B cell (primary cell): ENCODE data around the gene PARD3. TPM values are rescaled to one million over a fixed set of nuclear protein-coding genes. Genes with fewer than 3 reads are reported as not detected.

Experiments
- ATAC-seq: fragments of 200-7000 bp; cut with Tn5 transposase; one replicate; pipeline ENCODE4 v1.10.0; 2021; ENCODE audit warnings: low read depth, mild to moderate bottlenecking, moderate number of reproducible peaks, moderate library complexity
- CTCF ChIA-PET: fragments of 350-600 bp; sonication (Branson Sonifier 250); formaldehyde crosslinking; loops from one replicate; lab custom pipeline; 2021; ENCODE audit warnings: antibody characterized with exemption, inconsistent platforms; lab: Charles Lee
- POLR2A ChIA-PET: fragments of 350-600 bp; sonication (Branson Sonifier 250); formaldehyde crosslinking; loops from one replicate; lab custom pipeline; 2021; ENCODE audit warnings: antibody characterized with exemption; lab: Charles Lee
- DNase-seq: peaks from one replicate; pipeline ENCODE4 v3.0.0; 2013
- H2AFZ ChIP-seq: 2 replicates; pipeline ENCODE4 v1.6.1; 2012; ENCODE audit warnings: mild to moderate bottlenecking, low read depth, low read length; ENCODE audit not compliant: insufficient read depth, poor library complexity, severe bottlenecking
- H3K27ac ChIP-seq, 2 donors: 1 replicate in 1 of 2; 2 replicates in 1 of 2; pipeline ENCODE4 v1.5.1; 2012 to 2013; ENCODE audit warnings: low read length in 2 of 2, mild to moderate bottlenecking in 2 of 2, moderate library complexity in 1 of 2
- H3K27me3 ChIP-seq, 4 experiments: fragments of 200-600 bp in 1 of 4; sonication (generic) in 1 of 4; replicated peaks in 1 of 4; 1 replicate in 2 of 4; 2 replicates in 2 of 4; pipeline versions ENCODE4 v1.6.1 to v1.7.0; 2013 to 2016; ENCODE audit warnings: low read length in 3 of 4, mild to moderate bottlenecking in 2 of 4, mixed read lengths in 1 of 4, moderate library complexity in 1 of 4; ENCODE audit not compliant: insufficient read depth in 4 of 4, control insufficient read depth in 3 of 4; ENCODE audit errors: control extremely low read depth in 1 of 4
- H3K36me3 ChIP-seq, 2 experiments: replicated peaks in 1 of 2; 1 replicate in 1 of 2; 2 replicates in 1 of 2; pipeline versions ENCODE4 v1.6.1 to v1.7.1; 2013; ENCODE audit warnings: low read length in 1 of 2; ENCODE audit not compliant: insufficient read depth in 2 of 2, control insufficient read depth in 1 of 2; ENCODE audit errors: control extremely low read depth in 1 of 2, extremely low read depth in 1 of 2
- H3K4me1 ChIP-seq, 2 donors: fragments of 200-600 bp in 1 of 2; sonication (generic) in 1 of 2; 1 replicate in 1 of 2; 2 replicates in 1 of 2; pipeline versions ENCODE4 v1.5.1 to v1.6.1; 2013 to 2017; ENCODE audit warnings: low read length in 2 of 2; ENCODE audit not compliant: control insufficient read depth in 2 of 2, insufficient read depth in 2 of 2
- H3K4me2 ChIP-seq: replicated peaks from 2 replicates; pipeline ENCODE3; 2012; ENCODE audit warnings: mild to moderate bottlenecking, low read depth, low read length; ENCODE audit not compliant: poor library complexity, severe bottlenecking
- H3K4me3 ChIP-seq, 5 experiments: fragments of 200-600 bp in 1 of 5; sonication (generic) in 1 of 5; 1 replicate in 3 of 5; 2 replicates in 2 of 5; pipeline versions ENCODE4 v1.5.1 to v1.7.0; 2011 to 2016; ENCODE audit warnings: low read length in 4 of 5, mild to moderate bottlenecking in 4 of 5, low read depth in 2 of 5, control low read depth in 1 of 5, moderate library complexity in 1 of 5; ENCODE audit not compliant: insufficient read depth in 1 of 5; ENCODE audit errors: control extremely low read depth in 1 of 5, extremely low read depth in 1 of 5
- H3K79me2 ChIP-seq: fragments of 200-600 bp; sonication (generic); one replicate; pipeline ENCODE4 v1.6.0; 2016; ENCODE audit warnings: low read length; ENCODE audit not compliant: control insufficient read depth, insufficient read depth
- H3K9ac ChIP-seq: fragments of 200-600 bp; sonication (generic); 2 replicates; pipeline ENCODE4 v1.6.1; 2017; ENCODE audit warnings: mild to moderate bottlenecking, low read length, moderate library complexity
- H3K9me3 ChIP-seq, 3 donors: one replicate each; pipeline versions ENCODE4 v1.6.1 to v1.7.1; 2013; ENCODE audit warnings: low read length in 2 of 3; ENCODE audit not compliant: control insufficient read depth in 2 of 3, insufficient read depth in 1 of 3; ENCODE audit errors: control extremely low read depth in 1 of 3
- H4K20me1 ChIP-seq: 2 replicates; pipeline ENCODE4 v1.6.0; 2012; ENCODE audit warnings: mild to moderate bottlenecking, low read length; ENCODE audit not compliant: insufficient read depth, control insufficient read depth, poor library complexity, severe bottlenecking
- H3K27ac Mint-ChIP-seq: one replicate; pipeline ENCODE4 v1.8.0; 2021; ENCODE audit warnings: mixed read lengths
- H3K27me3 Mint-ChIP-seq: one replicate; pipeline ENCODE4 v1.8.0; 2021; ENCODE audit warnings: mixed read lengths
- H3K4me1 Mint-ChIP-seq: one replicate; pipeline ENCODE4 v1.8.0; 2021; ENCODE audit warnings: mixed read lengths
- H3K4me3 Mint-ChIP-seq: one replicate; pipeline ENCODE4 v1.8.0; 2021; ENCODE audit warnings: mixed read lengths
- H3K9me3 Mint-ChIP-seq: one replicate; pipeline ENCODE4 v1.8.0; 2022; ENCODE audit warnings: mixed read lengths; ENCODE audit not compliant: insufficient read depth
- CTCF ChIP-seq: fragments of 200-600 bp; IDR thresholded peaks from one replicate; pipeline ENCODE4 v1.8.0; 2022; ENCODE audit warnings: antibody characterized with exemption, mild to moderate bottlenecking
- EZH2 ChIP-seq: IDR thresholded peaks from 2 replicates; pipeline ENCODE4 v1.6.1; 2012; ENCODE audit warnings: borderline replicate concordance, low read depth, mild to moderate bottlenecking, moderate library complexity, low read length; ENCODE audit not compliant: insufficient read depth, poor library complexity, severe bottlenecking
- WGBS: methylation state at CpG from one replicate; pipeline ENCODE4 v1.1.5; 2013; ENCODE audit warnings: missing lambda C conversion rate; ENCODE audit not compliant: insufficient coverage; 5-methylcytosine and 5-hydroxymethylcytosine counted together
- intact Hi-C: fragments of 100-400 bp; cut with micrococcal nuclease; formaldehyde crosslinking; loops from one replicate; pipeline ENCODE4 v1.10.0; 2022
- polyA plus RNA-seq: library from polyadenylated mRNA; depleted of rRNA; stranded (reverse); fragments of >200 nt; gene quantifications from 2 replicates; pipeline ENCODE4 v1.2.3, GENCODE V29; 2012
- total RNA-seq, 2 donors: library from RNA; stranded (reverse); fragments of 120-200 nt in 1 of 2; gene quantifications; 1 replicate in 1 of 2; 2 replicates in 1 of 2; pipeline versions ENCODE4 v1.2.3 to v1.2.4, GENCODE V29; 2013 to 2022

Gene PARD3
- total and polyA plus RNA-seq, 2 donors (not counting 1 experiment from before 2014, with no cell fraction given) = not detected

DNA sequence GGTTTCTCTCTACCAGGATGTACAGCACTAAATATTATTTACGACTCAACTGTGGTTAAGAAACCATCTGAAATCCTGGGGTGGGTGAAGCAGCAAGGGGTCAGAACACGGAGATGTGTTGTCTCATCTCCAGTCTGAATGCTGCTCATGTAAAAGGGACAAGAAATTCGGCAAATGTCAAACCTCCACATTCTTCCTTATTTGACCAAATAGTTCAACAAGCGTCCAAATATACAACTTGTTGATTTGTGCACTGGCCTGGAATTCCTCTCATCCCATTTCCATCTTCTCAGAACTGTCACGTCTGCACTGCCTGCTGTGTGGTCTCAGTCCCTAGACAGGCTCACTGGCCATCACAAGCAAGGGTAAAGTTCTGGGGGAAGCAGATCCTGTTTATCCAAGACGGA is 520.0 kb downstream of the PARD3 start:
- no peaks in the 10 kb centered on the region for H3K27me3 Mint-ChIP-seq

DNA sequence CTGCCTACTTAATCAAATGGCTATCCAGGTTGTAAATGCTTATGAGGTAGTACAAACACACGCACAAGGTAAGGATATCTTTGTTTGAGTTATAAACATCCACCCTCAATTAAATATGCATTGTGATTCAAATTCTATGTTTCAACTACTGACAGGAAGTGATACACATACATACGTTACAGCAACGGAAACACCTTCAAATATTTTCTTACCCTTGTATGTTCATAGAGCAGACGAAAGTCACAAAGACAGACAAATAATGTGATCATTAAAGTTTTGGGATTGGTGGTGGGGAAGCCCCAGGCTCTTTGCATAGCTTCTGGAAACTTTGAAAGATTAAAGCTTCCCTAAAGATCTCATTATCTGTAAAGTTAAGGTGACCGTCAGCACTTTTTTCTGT is 521.0 kb downstream of the PARD3 start:
- H3K4me1 Mint-ChIP-seq = no peaks in the 10 kb centered on the region
- no peaks in the 10 kb centered on the region for H3K4me1 ChIP-seq
- no peaks in the 10 kb centered on the region for H3K9me3 Mint-ChIP-seq
- WGBS = no CpG with 5 or more reads among the region's 5 CpGs
- no peak overlapping the region for H3K4me3 ChIP-seq
- no peak overlapping the region for H3K27ac ChIP-seq
- ChIA-PET CTCF (no interaction called here), POLR2A (no interaction called here)
- no peaks in the 10 kb centered on the region for H3K27me3 ChIP-seq
- H3K36me3 ChIP-seq = no peaks in the 10 kb centered on the region
- H3K4me2 ChIP-seq = no peak overlapping the region
- TF ChIP-seq EZH2 = no peak
- no peak for TF ChIP-seq CTCF
- no peaks in the 10 kb centered on the region for H3K79me2 ChIP-seq
- no peaks in the 10 kb centered on the region for H3K9me3 ChIP-seq
- ATAC-seq = no peak
- no peak overlapping the region for H3K9ac ChIP-seq
- no peak overlapping the region for H3K4me3 Mint-ChIP-seq
- no peak for DNase-seq
- H2AFZ ChIP-seq = no peak overlapping the region
- H4K20me1 ChIP-seq = no peaks in the 10 kb centered on the region
- H3K27me3 Mint-ChIP-seq = no peaks in the 10 kb centered on the region
- H3K27ac Mint-ChIP-seq = no peak overlapping the region
- intact Hi-C loops = no loop called here

More for the DNA sequence above, 520.0 kb downstream of the PARD3 start:
- H3K9me3 Mint-ChIP-seq = no peaks in the 10 kb centered on the region
- ChIA-PET POLR2A (no interaction called here), CTCF (no interaction called here)
- TF ChIP-seq CTCF (no peak), EZH2 (no peak)
- H3K27ac Mint-ChIP-seq = no peak overlapping the region
- Histone ChIP-seq H3K36me3 (no peaks in the 10 kb centered on the region), H2AFZ (no peak overlapping the region), H3K9me3 (no peaks in the 10 kb centered on the region), H3K9ac (no peak overlapping the region), H3K4me1 (no peaks in the 10 kb centered on the region), H3K27me3 (no peaks in the 10 kb centered on the region), H3K4me3 (no peak overlapping the region), H4K20me1 (no peaks in the 10 kb centered on the region), H3K27ac (no peak overlapping the region), H3K79me2 (no peaks in the 10 kb centered on the region), H3K4me2 (no peak overlapping the region)
- H3K4me1 Mint-ChIP-seq = no peaks in the 10 kb centered on the region
- no peak overlapping the region for H3K4me3 Mint-ChIP-seq
- ATAC-seq (no peak), DNase-seq (no peak)
- 44% methylated on average over 3 of the region's 6 CpGs for WGBS
- intact Hi-C loops = no loop called here
